Stimulated activated CD8-positive, alpha-beta memory T cell treated with anti-CD3 and anti-CD28 coated beads, Interleukin-4, amount 100 ng/mL, for 4 hours (primary cell): ENCODE data around the gene POLR2E.

Experiments
- DNase-seq, 2 donors: peaks; one replicate each; pipeline ENCODE4 v3.0.0-alpha.2; 2020; ENCODE audit warnings: low read depth in 2 of 2, low spot score in 1 of 2

The POLR2E gene

GRCh38 chr19:1098177-1099051, 3.2 kb upstream of the POLR2E start:
- DNase-seq = no peak

- no peak for DNase-seq
These were observed 2.6 kb upstream of the POLR2E start for GRCh38 chr19:1097810-1098176.

- DNase-seq = no peak
These were observed 559 bp downstream of the POLR2E start for GRCh38 chr19:1094655-1094977.

- DNase-seq = no peak
These were observed 1.2 kb downstream of the POLR2E start for GRCh38 chr19:1093811-1094553.

- no peak for DNase-seq
These were observed 1.8 kb downstream of the POLR2E start for GRCh38 chr19:1093330-1093729.

GRCh38 chr19:1091544-1092175, 3.5 kb downstream of the POLR2E start:
- no peak for DNase-seq

GRCh38 chr19:1090731-1091543, 4.2 kb downstream of the POLR2E start:
- peak; percentile 44 to 61 for DNase-seq

- no peak for DNase-seq
These were observed 5.3 kb downstream of the POLR2E start for GRCh38 chr19:1089891-1090290.

- no peak for DNase-seq
These were observed 5.9 kb downstream of the POLR2E start for GRCh38 chr19:1089126-1089771.

- no peak for DNase-seq
These were observed 6.7 kb downstream of the POLR2E start for GRCh38 chr19:1088416-1089010.

- no peak for DNase-seq
These were observed 7.3 kb downstream of the POLR2E start for GRCh38 chr19:1087813-1088415.

GRCh38 chr19:1086613-1087012, 8.6 kb downstream of the POLR2E start:
- no peak for DNase-seq

GRCh38 chr19:1085676-1086442, 9.3 kb downstream of the POLR2E start:
- no peak for DNase-seq

GRCh38 chr19:1085053-1085658, 10.0 kb downstream of the POLR2E start:
- DNase-seq = no peak

- no peak for DNase-seq
These were observed 10.9 kb downstream of the POLR2E start for GRCh38 chr19:1084024-1084868.

- DNase-seq = no peak
These were observed 12.0 kb downstream of the POLR2E start for GRCh38 chr19:1082928-1083816.
